Glomerular visceral epithelial cell (primary cell): ENCODE measurements around the gene OXCT1.
A peak's percentile ranks its signal among the peaks of the same experiment; 100 is the strongest.
"Not testable (repeated sequence)": the region's sequence is repeated elsewhere in the genome, so short reads cannot be mapped to it uniquely, and the experiment has no call there.

ENCODE experiments used
- DNase-seq: peaks from one replicate; pipeline ENCODE4 v3.0.0-alpha.2; 2016; ENCODE audit errors: extremely low spot score

OXCT1 gene

GRCh38 chr5:41773799-41774198 lies 96.4 kb downstream of the OXCT1 start:
- no peak for DNase-seq

- no peak for DNase-seq
Observed at GRCh38 chr5:41772785-41773442, 97.3 kb downstream of the OXCT1 start.

DNA sequence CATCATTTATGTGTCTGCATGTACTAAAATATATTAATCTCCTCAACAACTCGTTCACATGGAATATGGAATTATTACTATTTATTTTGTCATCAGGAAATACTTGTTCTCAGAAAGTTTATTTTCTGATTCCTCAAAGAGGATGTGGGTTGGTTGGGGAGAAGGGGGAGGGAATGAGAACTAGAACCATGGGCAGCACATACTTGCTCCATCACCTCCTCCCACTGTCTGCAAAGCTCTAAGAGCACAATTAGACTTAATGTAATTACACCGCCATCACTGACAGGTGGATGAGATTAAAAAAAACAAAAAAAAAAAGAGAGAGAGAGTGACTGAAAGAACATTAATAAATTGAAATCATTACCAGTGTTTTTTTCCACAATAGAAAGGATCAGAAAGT lies 98.2 kb downstream of the OXCT1 start:
- no peak for DNase-seq

- no peak for DNase-seq
Observed at GRCh38 chr5:41770799-41771198, 99.4 kb downstream of the OXCT1 start.

GRCh38 chr5:41768692-41769091 lies 101.5 kb downstream of the OXCT1 start:
- no peak for DNase-seq

DNA sequence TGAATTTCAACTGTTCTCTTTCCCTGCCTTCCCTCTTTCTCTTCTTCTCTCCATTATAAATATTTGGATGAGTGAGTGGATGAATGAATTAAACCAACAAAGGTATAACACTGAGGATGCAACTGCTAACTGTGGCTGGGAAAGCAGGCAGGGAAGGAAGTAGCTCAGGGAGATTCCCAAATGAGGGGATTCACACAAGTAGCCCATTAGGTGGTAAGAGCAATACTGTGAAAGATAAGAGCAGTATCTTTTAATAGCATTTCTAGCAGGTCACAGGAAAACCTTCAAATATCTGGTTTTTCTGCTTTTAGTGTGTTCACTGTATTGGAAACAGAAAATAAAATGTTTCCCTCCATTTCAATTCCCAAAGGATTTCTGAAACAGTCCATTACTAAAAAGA lies 105.6 kb downstream of the OXCT1 start:
- no peak for DNase-seq

DNA sequence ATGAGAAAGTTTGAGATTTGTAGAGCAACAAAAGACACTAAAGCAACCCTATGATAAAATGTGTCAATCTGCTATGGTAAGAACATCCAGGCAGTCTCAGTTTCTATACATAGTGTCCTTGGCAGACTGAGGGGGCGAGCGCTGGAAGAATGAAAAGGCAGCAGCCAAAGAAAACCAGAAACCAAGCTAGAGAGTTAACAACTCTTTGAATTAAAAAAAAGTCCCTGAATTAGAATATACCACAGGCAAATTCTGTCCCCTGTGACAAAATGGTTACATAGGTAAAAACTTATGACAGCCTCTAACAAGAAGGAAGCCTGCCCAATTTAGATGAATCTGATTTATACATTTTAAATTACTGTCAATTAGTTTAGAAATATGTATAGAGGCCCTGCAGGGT lies 106.7 kb downstream of the OXCT1 start:
- DNase-seq, result no peak

- peak; percentile 78 for DNase-seq
Observed at GRCh38 chr5:41763081-41763480, 107.1 kb downstream of the OXCT1 start.

DNA sequence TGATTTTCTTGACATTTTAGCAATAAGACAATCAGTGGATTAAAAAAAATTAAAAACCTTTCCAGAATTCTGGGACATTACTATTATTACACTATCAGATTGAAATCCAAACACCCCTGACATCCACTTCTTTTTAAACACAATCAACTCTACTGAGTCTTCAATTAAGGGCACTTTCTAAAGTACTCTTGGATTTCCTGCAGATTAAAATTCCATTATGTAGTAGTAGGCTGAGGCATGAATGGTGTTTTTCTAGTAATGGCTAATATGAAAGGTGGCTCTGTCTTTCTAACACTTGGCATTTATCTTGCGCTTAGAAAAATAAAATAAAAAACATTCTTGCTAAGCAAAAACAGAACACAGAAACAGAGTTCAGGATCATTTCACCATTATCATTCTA lies 107.8 kb downstream of the OXCT1 start:
- no peak for DNase-seq

DNA sequence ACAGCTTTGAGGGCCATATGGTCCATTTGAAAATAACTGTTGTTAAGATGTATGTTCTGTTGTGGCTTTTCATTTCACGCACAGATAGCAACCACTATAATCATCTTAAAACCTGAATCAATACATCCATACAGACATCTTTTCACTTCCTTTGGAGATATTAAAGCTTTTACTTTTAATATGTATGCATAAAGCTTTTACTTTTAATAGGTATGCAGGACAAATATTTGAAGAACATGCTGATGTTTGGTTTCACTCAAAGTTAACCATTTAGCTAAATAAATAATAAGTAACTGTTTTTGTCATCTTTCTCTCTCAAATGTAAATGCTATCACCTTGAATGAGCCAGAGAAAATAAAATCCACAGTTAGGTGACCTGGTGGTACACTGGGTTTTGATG lies 108.6 kb downstream of the OXCT1 start:
- DNase-seq, result no peak

DNA sequence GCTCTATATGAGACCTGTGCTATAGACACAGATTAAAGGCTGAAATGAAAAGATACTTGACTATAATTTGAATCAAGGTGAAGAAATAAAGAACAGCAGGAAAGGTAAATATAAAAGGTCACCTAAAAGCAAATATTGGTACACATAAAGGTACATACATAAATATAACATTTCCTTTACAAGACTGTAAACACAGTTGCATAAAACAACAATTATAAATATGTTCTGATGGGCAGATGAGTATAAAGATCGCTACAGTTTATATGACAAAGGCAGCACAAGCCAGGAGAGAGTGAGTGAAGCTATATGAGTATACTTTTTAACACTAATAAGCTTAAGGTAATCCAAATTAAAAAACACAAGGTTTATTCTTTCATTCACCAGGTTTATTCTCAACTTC lies 114.5 kb downstream of the OXCT1 start:
- no peak for DNase-seq

DNA sequence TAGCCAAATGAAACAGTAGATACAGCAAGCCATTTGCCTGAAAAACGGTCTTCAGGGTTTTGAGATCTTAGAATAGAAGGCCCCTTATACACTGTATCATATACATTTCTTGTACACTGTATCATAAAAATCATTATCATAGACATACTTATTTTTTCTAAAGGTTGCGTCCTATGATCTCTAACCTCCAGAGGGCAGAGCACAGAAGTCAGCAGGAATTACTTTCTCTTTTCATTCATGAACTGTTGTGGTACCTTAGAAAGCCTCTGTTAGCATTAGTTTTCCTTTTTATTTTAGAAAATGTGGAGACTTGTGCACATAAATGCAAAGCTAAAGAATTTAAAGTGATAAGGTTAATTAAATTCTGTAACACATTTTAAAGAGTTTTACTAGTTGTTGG lies 115.4 kb downstream of the OXCT1 start:
- peak; percentile 21 for DNase-seq

DNA sequence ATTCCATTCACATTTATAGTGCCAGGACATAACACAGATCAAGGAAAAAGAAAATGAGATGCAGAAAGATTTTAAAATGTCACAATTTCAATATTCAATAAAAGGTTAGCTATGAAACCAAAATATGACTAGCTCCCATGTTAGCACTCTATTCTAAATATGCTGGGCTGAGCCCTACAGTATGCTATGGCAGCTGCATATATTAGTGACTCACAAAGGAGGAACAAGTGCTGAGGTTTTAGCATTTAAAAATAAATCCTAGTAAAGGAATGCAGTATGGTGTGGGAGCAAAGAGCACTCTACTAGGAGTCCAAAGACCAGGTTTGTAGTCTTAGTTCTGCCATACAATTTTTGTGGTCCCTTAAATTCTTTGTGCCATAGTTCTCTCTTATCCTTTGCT lies 118.4 kb downstream of the OXCT1 start:
- no peak for DNase-seq

GRCh38 chr5:41748631-41749030 lies 121.6 kb downstream of the OXCT1 start:
- peak; percentile 71 for DNase-seq

DNA sequence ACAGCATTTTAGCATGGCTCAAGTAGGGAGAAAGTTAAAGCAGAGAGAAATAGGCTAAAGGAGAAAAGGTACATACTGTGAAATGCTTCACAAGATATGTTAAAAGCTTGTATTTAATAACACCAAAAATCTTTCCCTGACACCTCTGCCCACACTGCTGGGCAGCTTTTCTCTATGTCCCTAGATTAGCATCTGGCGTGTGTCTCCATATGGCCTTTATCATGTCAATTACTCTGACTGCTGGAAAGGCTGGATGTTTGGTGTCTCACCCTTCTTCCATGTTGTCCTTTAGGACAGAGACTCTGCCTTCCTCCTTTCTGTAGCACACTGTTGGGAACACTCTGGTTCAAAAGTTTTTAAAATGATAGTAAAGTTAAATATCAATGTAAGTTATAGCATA lies 122.5 kb downstream of the OXCT1 start:
- no peak for DNase-seq

GRCh38 chr5:41747301-41747700 lies 122.9 kb downstream of the OXCT1 start:
- DNase-seq, result peak; percentile 35

- not testable (repeated sequence) for DNase-seq
Observed at GRCh38 chr5:41742608-41743007, 127.6 kb downstream of the OXCT1 start.

DNA sequence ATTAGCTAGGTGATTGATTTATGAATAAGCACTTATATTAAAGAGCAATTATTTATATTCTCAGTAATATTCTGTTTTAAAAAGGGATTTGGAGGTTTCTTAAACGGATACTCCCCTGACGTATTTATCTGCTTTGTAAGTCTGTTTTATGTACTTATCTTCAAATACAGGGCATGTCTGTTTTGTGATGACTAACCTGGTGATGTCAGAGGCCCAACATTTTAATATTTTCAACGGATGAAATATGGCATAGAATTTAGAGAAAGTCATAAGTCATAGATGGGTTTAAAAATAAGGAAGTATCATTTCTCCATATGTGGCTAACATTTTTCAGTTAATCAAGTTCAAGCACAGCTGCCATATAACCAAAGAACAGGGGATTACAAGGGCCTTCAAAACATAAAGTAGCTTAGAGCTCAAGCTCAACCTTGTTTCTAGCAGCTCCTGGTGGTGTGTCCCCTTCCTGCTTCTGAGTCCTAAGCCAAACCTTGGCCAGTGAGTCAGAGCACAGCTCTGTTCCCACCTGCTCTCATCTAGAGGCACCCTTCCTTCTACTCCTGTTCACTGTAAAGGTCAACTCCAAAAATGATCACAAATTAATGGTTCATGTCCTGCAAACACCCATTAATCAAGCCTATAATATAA lies 131.4 kb downstream of the OXCT1 start:
- no peak for DNase-seq

GRCh38 chr5:41736641-41737040 lies 133.6 kb downstream of the OXCT1 start:
- DNase-seq, result no peak

DNA sequence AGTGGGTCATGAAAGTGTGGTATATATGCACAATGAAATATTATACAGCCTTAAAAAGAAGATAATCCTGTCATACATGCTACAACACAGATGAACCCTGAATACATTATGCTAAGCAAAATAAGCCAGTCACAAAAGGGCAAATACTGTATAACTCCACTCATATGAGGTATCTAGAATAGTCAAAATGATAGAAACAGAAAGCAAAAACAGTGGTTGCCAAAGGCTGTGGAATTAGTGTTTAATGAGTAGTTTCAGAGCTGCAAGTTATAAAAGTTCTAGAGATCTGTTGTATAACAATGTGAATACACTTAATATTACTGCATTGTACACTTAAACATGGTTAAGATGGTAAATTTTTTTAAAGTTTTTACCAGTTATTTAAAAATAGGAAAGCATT lies 135.0 kb downstream of the OXCT1 start:
- DNase-seq, result no peak

DNA sequence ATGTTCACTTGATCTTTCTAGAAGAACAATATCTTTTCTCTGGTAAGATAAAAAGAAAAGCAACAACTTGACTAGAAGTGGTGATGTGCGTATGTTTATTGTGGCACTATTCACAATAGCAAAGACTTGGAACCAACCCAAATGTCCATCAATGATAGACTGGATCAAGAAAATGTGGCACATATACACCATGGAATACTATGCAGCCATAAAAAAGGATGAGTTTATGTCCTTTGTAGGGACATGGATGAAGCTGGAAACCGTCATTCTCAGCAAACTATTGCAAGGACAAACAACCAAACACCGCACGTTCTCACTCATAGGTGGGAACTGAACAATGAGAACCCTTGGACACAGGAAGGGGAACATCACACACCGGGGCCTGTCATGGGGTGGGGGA lies 140.8 kb downstream of the OXCT1 start:
- not testable (repeated sequence) for DNase-seq

GRCh38 chr5:41728281-41728680 lies 141.9 kb downstream of the OXCT1 start:
- DNase-seq, result no peak

- DNase-seq, result no peak
Observed at GRCh38 chr5:41722359-41722950, 147.8 kb downstream of the OXCT1 start.
